Measurements from ENCODE around the gene KRTAP10-12.

KRTAP10-12 gene

GRCh38 chr21:44695641-44696040 lies 1.3 kb upstream of the KRTAP10-12 start:
- Histone ChIP-seq H3K4me3 (no peak overlapping the region), H3K27ac (no peak overlapping the region)
- TF ChIP-seq CTCF (IDR thresholded peaks at IDR 0.05), result no peak
- DNase-seq (ENCODE audit: low spot score), result no peak

- H3K4me3 ChIP-seq, result no peak overlapping the region
- no peak for TF ChIP-seq CTCF (IDR thresholded peaks at IDR 0.05)
- H3K27ac ChIP-seq, result no peak overlapping the region
- DNase-seq (ENCODE audit: low spot score), result no peak
These were observed 400 bp upstream of the KRTAP10-12 start for GRCh38 chr21:44696572-44696971.

GRCh38 chr21:44697811-44698734 lies 1.1 kb downstream of the KRTAP10-12 start:
- no peak for TF ChIP-seq CTCF (IDR thresholded peaks at IDR 0.05)
- peak; percentile 62 for DNase-seq (ENCODE audit: low spot score)
- Histone ChIP-seq H3K27ac (no peak overlapping the region), H3K4me3 (no peak overlapping the region)

- TF ChIP-seq CTCF (IDR thresholded peaks at IDR 0.05), result no peak
- Histone ChIP-seq H3K27ac (no peak overlapping the region), H3K4me3 (no peak overlapping the region)
- no peak for DNase-seq (ENCODE audit: low spot score)
These were observed 2.6 kb downstream of the KRTAP10-12 start for GRCh38 chr21:44699502-44700001.

- Histone ChIP-seq H3K4me3 (no peak overlapping the region), H3K27ac (no peak overlapping the region)
- no peak for TF ChIP-seq CTCF (IDR thresholded peaks at IDR 0.05)
- DNase-seq (ENCODE audit: low spot score), result peak; percentile 47
These were observed 3.4 kb downstream of the KRTAP10-12 start for GRCh38 chr21:44700101-44701022.

- TF ChIP-seq CTCF (IDR thresholded peaks at IDR 0.05), result no peak
- Histone ChIP-seq H3K27ac (no peak overlapping the region), H3K4me3 (no peak overlapping the region)
- DNase-seq (ENCODE audit: low spot score), result peak; percentile 8
These were observed 4.0 kb downstream of the KRTAP10-12 start for GRCh38 chr21:44701023-44701400.
